HG03571 (cell line): ENCODE results near the gene CCL25.

ENCODE experiments used
- ATAC-seq: cut with Tn5 transposase; IDR thresholded peaks from one replicate; pipeline ENCODE4 v1.9.1; 2021; ENCODE audit not compliant: unreplicated experiment

Gene CCL25

GRCh38 chr19:8109455-8109854 lies 56.9 kb downstream of the CCL25 start:
- ATAC-seq = no peak

DNA sequence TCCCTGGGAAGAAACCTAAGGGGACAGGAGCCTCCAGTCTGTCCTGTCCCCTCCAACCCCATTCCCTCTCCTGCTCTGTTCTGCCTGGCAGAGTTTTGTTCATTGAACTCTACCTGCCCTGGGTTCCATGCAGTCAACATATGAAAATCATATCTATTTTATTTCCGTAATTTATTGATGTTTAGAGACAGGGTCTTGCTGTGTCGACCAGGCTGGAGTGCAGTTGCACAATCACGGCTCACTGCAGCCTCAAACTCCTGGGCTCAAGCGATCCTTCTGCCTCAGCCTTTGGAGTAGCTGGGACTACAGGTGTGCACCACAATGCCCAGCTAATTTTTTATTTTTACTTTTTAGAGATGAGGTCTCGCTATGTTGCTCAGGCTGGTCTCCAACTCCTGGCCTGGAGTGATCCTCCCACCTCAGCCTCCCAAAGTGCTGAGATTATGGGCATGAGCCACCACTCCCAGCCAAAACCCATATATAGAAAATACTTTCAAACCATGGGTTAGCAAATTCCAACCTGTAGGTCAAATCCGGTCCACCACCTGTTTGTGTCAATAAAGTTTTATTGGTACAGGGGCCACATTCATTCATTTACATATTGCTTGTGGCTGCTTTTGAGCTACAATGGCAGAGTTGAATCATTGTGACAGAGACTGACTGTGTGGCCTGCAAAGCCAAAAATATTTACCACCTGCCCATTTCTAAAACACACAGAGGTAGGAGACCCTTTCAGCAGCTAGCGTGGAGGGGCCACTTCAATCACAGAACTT lies 57.5 kb downstream of the CCL25 start:
- no peak for ATAC-seq

DNA sequence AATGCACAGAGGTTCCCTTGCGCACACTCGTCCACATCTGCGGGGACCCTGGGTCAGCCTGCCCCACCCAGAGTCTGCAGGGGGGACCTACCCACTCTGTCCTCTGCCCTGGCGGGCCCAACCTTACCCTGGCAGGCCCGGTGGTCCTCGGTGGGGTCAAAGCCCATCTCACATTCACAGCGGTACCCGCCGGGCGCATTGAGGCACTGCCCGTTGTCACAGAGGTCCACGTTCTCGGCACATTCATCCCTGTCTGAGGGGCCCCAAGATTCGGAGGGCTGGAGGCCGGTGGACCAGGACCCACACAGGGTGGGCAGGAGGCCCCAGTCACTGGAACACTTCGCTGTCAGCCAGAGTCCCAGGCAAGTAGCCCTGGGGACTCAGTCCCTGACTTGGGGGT lies 58.4 kb downstream of the CCL25 start:
- no peak for ATAC-seq

GRCh38 chr19:8111376-8111775 lies 58.8 kb downstream of the CCL25 start:
- ATAC-seq = no peak
